ENCODE measurements around the gene CLEC4C.

GRCh38 chr12:7750350-7750749 lies 3.2 kb upstream of the CLEC4C start:
- no peak for TF ChIP-seq CTCF (IDR thresholded peaks at IDR 0.05)
- TF ChIP-seq POLR2AphosphoS5 (IDR thresholded peaks at IDR 0.05; ENCODE audit: low read depth, low read length): no peak
